ENCODE data around the gene MFNG. TPM values are rescaled to one million over a fixed set of nuclear protein-coding genes. Genes with fewer than 3 reads are reported as not detected.
A peak's percentile ranks its signal among the peaks of the same experiment; 100 is the strongest.

Gene MFNG
- total RNA-seq, 1 experiment from 2014 or later = 1.3 TPM

DNA sequence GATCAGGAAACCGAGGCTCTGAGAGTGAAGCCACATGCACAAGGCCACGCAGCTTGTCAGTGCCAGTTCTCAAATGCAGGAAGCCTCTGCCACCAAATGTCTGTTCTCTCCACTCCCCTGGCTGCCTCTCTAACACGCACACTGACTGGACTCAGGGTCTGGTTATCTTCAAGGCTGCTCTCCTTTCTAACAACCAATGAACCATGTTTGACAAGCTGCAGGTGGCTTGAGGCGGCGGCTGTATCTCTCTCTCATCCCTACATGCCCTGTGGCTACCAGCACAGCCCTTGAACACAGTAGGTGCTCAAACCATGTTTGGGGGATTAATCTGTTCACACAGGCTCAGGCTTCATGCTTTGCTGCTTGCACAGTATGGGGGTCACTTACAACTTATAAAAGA is 23.7 kb downstream of the MFNG start:
- no peaks in the 10 kb centered on the region for H3K36me3 ChIP-seq (replicated peaks; ENCODE audit: control insufficient read depth, insufficient read depth, low read length)
- H3K27me3 ChIP-seq (ENCODE audit: control insufficient read depth, insufficient read depth, low read length) = no peaks in the 10 kb centered on the region
- no peak for DNase-seq
- H3K4me3 ChIP-seq (ENCODE audit: insufficient read depth, low read depth, low read length) = no peak overlapping the region

GRCh38 chr22:37461961-37462360 is 24.2 kb downstream of the MFNG start:
- Histone ChIP-seq H3K27me3 (ENCODE audit: control insufficient read depth, insufficient read depth, low read length) (no peaks in the 10 kb centered on the region), H3K36me3 (replicated peaks; ENCODE audit: control insufficient read depth, insufficient read depth, low read length) (no peaks in the 10 kb centered on the region), H3K4me3 (ENCODE audit: insufficient read depth, low read depth, low read length) (no peak overlapping the region)
- no peak for DNase-seq

DNA sequence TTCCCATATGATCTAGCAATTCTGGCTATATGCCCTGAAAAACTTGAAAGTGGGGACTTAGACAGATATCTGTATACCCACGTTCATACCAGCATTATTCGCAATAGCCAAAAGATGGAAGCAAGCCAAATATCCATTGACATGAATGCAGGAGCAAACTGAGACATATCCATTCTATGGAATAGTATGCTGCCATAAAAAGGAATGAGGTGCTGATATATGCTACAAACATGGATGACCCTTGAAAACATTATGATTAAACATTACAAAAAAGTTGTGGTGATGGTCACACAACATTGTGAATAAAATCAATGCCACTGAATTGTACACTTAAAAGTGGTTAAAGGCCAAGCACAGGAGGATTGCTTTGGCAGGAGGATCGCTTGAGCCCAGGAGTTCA is 25.5 kb downstream of the MFNG start:
- Histone ChIP-seq H3K27me3 (ENCODE audit: control insufficient read depth, insufficient read depth, low read length) (no peaks in the 10 kb centered on the region), H3K4me3 (ENCODE audit: insufficient read depth, low read depth, low read length) (no peak overlapping the region), H3K36me3 (replicated peaks; ENCODE audit: control insufficient read depth, insufficient read depth, low read length) (no peaks in the 10 kb centered on the region)
- no peak for DNase-seq

DNA sequence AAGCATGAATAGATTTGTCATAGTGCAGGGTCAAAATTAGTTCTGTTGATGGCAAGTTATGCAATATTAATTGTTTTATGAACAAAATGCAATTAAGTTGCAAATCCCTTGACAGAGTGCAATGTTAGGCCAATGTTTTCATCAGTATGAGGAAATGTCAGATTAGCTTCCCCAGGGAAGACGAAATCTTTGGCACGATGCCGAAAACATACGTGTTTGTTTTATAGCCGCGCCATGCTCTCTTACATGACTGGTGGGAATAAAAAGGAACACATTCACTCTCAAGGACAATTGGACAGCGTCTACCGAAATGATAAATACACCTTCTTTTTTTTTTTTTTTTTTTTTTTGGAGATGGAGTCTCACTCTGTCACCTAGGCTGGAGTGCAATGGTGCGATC is 27.0 kb downstream of the MFNG start:
- H3K4me3 ChIP-seq (ENCODE audit: insufficient read depth, low read depth, low read length) = no peak overlapping the region
- H3K36me3 ChIP-seq (replicated peaks; ENCODE audit: control insufficient read depth, insufficient read depth, low read length) = no peaks in the 10 kb centered on the region
- no peaks in the 10 kb centered on the region for H3K27me3 ChIP-seq (ENCODE audit: control insufficient read depth, insufficient read depth, low read length)
- no peak for DNase-seq

GRCh38 chr22:37457093-37457893 is 28.9 kb downstream of the MFNG start:
- no peak overlapping the region for H3K4me3 ChIP-seq (ENCODE audit: insufficient read depth, low read depth, low read length)
- H3K27me3 ChIP-seq (ENCODE audit: control insufficient read depth, insufficient read depth, low read length) = no peaks in the 10 kb centered on the region
- peak; percentile 91 for DNase-seq
- H3K36me3 ChIP-seq (replicated peaks; ENCODE audit: control insufficient read depth, insufficient read depth, low read length) = no peaks in the 10 kb centered on the region

GRCh38 chr22:37456346-37456745 is 29.8 kb downstream of the MFNG start:
- DNase-seq = no peak
- Histone ChIP-seq H3K36me3 (replicated peaks; ENCODE audit: control insufficient read depth, insufficient read depth, low read length) (no peaks in the 10 kb centered on the region), H3K4me3 (ENCODE audit: insufficient read depth, low read depth, low read length) (no peak overlapping the region), H3K27me3 (ENCODE audit: control insufficient read depth, insufficient read depth, low read length) (no peaks in the 10 kb centered on the region)

- Histone ChIP-seq H3K36me3 (replicated peaks; ENCODE audit: control insufficient read depth, insufficient read depth, low read length) (no peaks in the 10 kb centered on the region), H3K4me3 (ENCODE audit: insufficient read depth, low read depth, low read length) (no peak overlapping the region), H3K27me3 (ENCODE audit: control insufficient read depth, insufficient read depth, low read length) (no peaks in the 10 kb centered on the region)
- DNase-seq = no peak
Observed at GRCh38 chr22:37455896-37456295, 30.3 kb downstream of the MFNG start.

- DNase-seq = no peak
- Histone ChIP-seq H3K4me3 (ENCODE audit: insufficient read depth, low read depth, low read length) (no peak overlapping the region), H3K36me3 (replicated peaks; ENCODE audit: control insufficient read depth, insufficient read depth, low read length) (no peaks in the 10 kb centered on the region), H3K27me3 (ENCODE audit: control insufficient read depth, insufficient read depth, low read length) (no peaks in the 10 kb centered on the region)
Observed at GRCh38 chr22:37454857-37455686, 31.1 kb downstream of the MFNG start.

DNA sequence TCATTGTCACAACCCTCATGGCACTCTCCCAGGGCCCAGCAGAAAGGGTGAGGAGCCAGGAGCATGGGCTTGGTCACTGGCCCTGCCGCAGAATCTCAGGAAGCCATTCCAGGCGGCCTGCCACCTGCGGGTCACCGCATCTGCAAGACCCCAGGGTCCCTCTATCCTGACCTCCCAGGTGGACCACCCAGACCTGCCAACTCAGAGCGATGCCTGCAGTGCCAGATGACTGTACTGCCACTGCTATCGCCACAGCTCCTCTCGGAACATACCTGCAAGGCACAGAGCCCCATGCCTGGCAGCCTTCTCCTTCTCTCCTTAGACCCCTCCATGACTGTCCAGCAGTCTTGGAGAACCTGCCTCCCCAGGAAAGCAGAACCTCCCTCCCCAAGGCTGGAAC is 32.5 kb downstream of the MFNG start:
- H3K4me3 ChIP-seq (ENCODE audit: insufficient read depth, low read depth, low read length) = no peak overlapping the region
- no peak for DNase-seq
- no peaks in the 10 kb centered on the region for H3K27me3 ChIP-seq (ENCODE audit: control insufficient read depth, insufficient read depth, low read length)
- H3K36me3 ChIP-seq (replicated peaks; ENCODE audit: control insufficient read depth, insufficient read depth, low read length) = no peaks in the 10 kb centered on the region

GRCh38 chr22:37451218-37451617 is 35.0 kb downstream of the MFNG start:
- Histone ChIP-seq H3K4me3 (ENCODE audit: insufficient read depth, low read depth, low read length) (no peak overlapping the region), H3K27me3 (ENCODE audit: control insufficient read depth, insufficient read depth, low read length) (no peaks in the 10 kb centered on the region), H3K36me3 (replicated peaks; ENCODE audit: control insufficient read depth, insufficient read depth, low read length) (no peaks in the 10 kb centered on the region)
- no peak for DNase-seq

- no peak for DNase-seq
- H3K36me3 ChIP-seq (replicated peaks; ENCODE audit: control insufficient read depth, insufficient read depth, low read length) = no peaks in the 10 kb centered on the region
- no peaks in the 10 kb centered on the region for H3K27me3 ChIP-seq (ENCODE audit: control insufficient read depth, insufficient read depth, low read length)
- H3K4me3 ChIP-seq (ENCODE audit: insufficient read depth, low read depth, low read length) = no peak overlapping the region
Observed at GRCh38 chr22:37449331-37450001, 36.7 kb downstream of the MFNG start.

- Histone ChIP-seq H3K4me3 (ENCODE audit: insufficient read depth, low read depth, low read length) (no peak overlapping the region), H3K27me3 (ENCODE audit: control insufficient read depth, insufficient read depth, low read length) (no peaks in the 10 kb centered on the region), H3K36me3 (replicated peaks; ENCODE audit: control insufficient read depth, insufficient read depth, low read length) (no peaks in the 10 kb centered on the region)
- no peak for DNase-seq
Observed at GRCh38 chr22:37448516-37449127, 37.6 kb downstream of the MFNG start.

GRCh38 chr22:37445501-37445900 is 40.7 kb downstream of the MFNG start:
- H3K36me3 ChIP-seq (replicated peaks; ENCODE audit: control insufficient read depth, insufficient read depth, low read length) = no peaks in the 10 kb centered on the region
- no peak for DNase-seq
- no peaks in the 10 kb centered on the region for H3K27me3 ChIP-seq (ENCODE audit: control insufficient read depth, insufficient read depth, low read length)
- no peak overlapping the region for H3K4me3 ChIP-seq (ENCODE audit: insufficient read depth, low read depth, low read length)

- H3K36me3 ChIP-seq (replicated peaks; ENCODE audit: control insufficient read depth, insufficient read depth, low read length) = no peaks in the 10 kb centered on the region
- no peak for DNase-seq
- H3K27me3 ChIP-seq (ENCODE audit: control insufficient read depth, insufficient read depth, low read length) = no peaks in the 10 kb centered on the region
- no peak overlapping the region for H3K4me3 ChIP-seq (ENCODE audit: insufficient read depth, low read depth, low read length)
Observed at GRCh38 chr22:37443977-37444376, 42.2 kb downstream of the MFNG start.
